ENCODE results near the gene NFIX.

- TF ChIP-seq POLR2AphosphoS5 (IDR thresholded peaks at IDR 0.05) (no peak), POLR2A (IDR thresholded peaks at IDR 0.05; ENCODE audit: low read depth) (no peak)
- TF ChIP-seq, protein P1, sequence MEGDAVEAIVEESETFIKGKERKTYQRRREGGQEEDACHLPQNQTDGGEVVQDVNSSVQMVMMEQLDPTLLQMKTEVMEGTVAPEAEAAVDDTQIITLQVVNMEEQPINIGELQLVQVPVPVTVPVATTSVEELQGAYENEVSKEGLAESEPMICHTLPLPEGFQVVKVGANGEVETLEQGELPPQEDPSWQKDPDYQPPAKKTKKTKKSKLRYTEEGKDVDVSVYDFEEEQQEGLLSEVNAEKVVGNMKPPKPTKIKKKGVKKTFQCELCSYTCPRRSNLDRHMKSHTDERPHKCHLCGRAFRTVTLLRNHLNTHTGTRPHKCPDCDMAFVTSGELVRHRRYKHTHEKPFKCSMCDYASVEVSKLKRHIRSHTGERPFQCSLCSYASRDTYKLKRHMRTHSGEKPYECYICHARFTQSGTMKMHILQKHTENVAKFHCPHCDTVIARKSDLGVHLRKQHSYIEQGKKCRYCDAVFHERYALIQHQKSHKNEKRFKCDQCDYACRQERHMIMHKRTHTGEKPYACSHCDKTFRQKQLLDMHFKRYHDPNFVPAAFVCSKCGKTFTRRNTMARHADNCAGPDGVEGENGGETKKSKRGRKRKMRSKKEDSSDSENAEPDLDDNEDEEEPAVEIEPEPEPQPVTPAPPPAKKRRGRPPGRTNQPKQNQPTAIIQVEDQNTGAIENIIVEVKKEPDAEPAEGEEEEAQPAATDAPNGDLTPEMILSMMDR (IDR thresholded peaks at IDR 0.05), result no peak
Measured at GRCh38 chr19:13040232-13040947, 45.1 kb downstream of the NFIX start.
